Measurements from ENCODE around the gene CYP4Z1.
"Not testable (repeated sequence)": the region's sequence is repeated elsewhere in the genome, so short reads cannot be mapped to it uniquely, and the experiment has no call there.

Gene CYP4Z1

DNA sequence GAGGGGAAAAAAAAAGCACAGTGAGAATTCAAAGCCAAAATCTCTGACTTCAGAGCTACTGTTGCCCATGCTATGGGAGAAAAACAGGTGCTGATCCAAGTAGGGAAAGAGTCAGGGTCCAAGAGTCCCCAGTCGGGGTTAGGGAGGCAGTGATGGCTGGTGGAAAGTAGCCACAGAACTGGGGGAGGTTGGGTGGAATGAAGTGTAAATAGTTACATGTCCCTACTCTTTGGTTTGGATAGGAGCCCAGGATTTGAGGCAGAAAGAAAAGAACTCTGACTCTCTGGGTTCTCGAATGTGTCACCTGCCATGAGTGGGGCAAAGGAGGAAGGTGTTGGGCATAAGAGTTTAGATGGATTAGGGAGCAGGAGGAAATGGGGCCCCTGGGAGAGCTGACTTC lies 61.8 kb downstream of the CYP4Z1 start:
- FAIRE-seq: not testable (repeated sequence)

DNA sequence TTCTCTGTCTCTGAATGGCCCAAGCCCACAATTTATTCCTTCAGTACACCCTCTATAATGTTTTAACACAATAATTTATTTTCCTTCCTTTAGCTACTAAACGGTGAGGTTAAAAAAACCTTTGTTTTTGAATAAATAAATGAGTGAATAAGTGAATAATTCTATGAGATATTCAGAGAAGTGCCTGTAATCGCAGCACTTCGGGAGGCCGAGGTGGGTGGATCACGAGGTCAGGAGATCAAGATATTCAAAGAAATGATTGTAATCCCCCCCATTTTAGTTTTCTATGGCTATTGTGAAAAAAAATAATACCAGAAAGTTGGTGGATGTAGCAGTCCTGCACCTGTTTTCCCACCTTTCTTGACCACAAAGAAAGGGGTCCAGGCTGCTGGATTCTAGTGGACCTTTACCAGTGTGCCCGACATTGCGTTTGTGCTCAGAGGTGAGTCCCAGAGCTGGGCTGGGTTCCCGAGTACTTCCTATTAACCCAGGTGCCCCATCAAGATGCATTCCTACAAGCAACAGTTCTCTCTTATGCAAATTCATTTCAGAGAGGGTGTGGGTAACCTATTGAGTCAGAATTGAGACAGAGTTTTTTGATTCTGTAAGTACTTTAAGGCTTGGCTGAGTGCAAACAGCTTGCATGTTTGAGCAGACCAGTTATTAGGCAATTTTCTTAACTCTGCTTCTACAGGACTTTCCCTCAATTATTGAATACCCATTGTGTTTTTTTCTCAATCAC lies 62.6 kb downstream of the CYP4Z1 start:
- FAIRE-seq: not testable (repeated sequence)

DNA sequence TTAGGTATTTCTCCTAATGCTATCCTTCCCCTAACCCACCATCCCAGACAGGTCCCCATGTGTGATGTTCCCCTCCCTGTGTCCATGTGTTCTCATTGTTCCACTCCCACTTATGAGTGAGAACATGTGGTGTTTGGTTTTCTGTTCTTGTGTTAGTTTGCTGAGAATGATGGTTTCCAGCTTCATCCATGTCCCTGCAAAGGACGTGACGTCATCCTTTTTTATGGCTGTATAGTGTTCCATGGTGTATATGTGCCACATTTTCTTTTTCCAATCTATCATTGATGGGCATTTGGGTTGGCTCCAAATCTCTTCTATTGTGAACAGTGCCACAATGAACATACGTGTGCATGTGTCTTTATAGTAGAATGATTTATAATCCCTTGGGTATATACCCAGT lies 65.6 kb downstream of the CYP4Z1 start:
- not testable (repeated sequence) for FAIRE-seq

DNA sequence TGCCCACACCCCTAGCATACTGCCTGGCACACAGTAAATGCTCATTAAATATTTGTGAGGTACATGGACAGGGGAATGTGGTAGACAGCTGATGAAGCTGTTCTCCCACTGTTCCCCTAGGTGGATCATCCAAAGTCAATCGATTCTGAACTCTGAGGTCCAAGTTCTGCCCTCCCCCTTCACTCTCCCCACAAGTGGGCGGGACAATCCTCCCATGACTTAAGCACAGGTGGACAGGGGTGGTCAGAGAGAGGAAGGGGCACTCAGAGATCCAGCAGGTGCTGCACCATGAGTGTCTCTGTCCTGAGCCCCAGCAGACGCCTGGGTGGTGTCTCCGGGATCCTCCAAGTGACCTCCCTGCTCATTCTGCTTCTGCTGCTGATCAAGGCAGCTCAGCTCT lies 70.2 kb downstream of the CYP4Z1 start, which contains the start of gene CYP4A22:
Gene CYP4A22, plus strand, starts transcription at position 244 of the 400 bp plus-strand sequence. Its CDS starts 45 bp downstream, at position 289.
- FAIRE-seq: no peak

DNA sequence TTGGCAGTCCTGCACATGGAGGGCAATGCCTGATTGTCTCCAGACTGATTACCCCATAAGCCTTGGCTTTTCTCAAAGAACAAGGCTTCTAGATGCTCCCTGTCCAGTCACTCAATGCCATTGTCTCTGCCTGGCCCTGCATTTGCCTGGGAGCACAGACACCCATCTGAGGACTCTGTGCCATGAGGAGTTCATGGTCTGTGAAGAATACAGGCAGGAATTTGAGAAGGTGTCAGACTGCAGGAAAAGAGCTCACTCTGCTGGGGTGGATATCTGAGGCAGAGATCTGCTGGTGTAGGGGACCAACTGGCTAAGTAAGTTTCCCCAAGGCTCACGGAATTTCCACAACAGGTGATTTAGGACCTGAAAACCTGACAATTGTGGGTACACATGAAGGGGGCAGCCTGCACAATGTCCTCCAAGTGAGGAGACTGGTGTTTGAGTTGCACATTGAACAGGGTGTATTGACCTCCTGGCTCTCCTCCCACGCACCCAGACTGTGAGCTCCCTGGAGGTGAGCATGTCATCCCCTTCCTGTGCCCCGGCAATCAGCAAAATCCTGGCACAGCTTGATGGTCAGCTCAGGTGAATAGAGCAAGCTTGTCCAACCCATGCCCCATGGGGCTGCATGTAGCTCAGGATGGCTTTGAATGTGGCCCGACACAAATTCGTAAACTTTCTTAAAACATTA lies 71.0 kb downstream of the CYP4Z1 start:
- no peak for FAIRE-seq

DNA sequence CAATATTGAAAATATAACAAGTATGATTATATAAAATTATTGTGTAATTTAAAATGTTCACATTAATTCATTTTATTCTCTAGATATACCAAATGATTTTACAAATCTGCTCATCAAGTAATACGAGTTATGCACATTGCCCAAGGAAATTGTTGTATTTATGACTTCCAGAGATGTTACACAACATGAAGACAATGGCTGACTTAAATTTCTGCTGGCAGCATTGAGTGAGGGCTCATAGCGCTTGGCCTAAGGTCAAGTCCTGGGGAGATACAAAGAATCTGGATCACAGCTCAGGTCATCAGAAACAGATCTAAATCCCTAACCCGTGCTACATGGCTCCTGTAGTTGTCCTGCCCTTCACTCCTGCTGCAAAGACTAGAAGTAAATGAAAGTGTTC lies 73.3 kb downstream of the CYP4Z1 start:
- not testable (repeated sequence) for FAIRE-seq

DNA sequence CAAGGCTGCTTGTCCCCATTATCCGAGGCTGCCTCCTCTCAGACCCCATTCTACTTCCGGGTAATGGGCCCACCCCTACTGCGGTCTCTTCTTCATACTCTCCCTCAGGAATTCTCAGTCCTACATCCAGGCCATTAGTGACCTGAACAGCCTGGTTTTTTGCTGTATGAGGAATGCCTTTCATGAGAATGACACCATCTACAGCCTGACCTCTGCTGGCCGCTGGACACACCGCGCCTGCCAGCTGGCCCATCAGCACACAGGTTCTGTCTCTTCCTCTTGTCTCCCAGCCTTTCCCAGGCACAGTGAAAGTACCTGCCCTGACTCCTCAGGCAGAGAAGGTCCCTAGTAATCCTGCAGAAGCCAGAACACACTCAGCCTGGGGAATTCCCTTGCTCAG lies 76.6 kb downstream of the CYP4Z1 start:
- FAIRE-seq: not testable (repeated sequence)

DNA sequence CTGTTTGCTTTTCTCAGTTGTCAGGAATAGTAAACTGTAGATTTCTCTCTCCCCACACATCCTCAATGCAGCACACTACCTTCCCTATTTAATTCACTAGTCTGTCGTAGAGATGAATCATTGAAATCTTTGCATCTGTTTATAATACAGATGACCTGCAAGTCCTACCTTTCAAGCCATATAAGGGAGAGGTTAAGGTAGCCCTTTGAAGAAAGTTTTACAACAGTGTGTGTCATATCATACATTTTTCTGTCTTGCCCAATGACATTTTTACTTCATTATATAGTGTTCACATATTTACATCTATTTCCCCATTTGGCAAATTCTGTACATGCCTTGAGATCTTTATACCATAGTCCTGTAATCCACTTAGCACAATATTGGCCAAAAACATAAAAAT lies 79.5 kb downstream of the CYP4Z1 start:
- not testable (repeated sequence) for FAIRE-seq

DNA sequence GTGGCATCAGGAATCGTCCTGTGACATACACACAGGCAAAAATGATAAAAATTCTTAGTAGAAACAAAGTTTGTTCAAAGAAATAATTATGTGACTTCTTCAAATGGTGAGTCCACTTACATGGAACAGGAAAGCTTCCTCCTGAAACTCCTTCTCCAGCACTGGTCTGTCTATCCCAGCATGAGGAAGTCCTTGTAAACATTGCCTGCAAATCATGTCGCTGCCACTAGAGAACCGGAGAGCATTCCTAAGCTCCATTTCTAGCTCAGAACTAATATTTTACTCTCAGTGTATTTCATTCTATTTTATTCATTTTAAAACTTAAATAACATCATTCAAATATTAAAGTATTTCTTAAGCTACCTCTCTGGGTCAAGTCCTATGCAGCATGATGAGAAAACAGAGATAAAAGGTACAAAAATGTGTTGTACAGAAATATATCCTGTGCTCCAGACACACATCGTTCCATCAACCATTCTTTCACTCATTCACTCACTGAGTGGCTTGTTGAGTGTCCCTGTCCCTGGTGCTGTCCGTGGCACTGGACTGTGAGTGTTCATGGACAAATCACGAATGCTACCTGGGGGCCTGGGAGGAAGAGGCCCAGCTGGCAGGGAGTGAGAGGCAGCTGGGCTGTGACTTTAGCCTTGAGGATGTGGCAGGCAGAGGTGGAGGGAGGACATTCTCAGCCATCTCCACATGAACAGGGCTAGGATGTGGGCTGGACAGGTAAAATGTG lies 80.2 kb downstream of the CYP4Z1 start:
- FAIRE-seq: no peak

DNA sequence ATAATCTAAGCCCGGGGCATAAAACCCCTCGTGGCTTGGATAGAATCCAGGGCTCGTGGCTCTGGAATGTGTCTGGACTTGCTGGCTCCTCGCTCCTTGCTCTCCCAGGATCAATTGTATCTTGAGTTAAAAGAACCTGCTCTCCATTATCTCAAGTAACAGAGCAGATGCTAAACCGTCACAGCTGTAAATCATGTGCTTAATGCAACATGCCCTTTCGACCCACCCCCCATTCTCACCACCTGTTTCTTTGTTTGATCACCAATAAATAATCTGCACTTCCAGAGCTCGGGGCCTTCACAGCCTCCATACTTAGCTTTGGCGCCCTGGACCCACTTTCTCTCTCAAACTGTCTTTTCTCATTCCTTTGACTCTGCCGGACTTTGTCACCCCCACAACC lies 82.1 kb downstream of the CYP4Z1 start:
- not testable (repeated sequence) for FAIRE-seq

DNA sequence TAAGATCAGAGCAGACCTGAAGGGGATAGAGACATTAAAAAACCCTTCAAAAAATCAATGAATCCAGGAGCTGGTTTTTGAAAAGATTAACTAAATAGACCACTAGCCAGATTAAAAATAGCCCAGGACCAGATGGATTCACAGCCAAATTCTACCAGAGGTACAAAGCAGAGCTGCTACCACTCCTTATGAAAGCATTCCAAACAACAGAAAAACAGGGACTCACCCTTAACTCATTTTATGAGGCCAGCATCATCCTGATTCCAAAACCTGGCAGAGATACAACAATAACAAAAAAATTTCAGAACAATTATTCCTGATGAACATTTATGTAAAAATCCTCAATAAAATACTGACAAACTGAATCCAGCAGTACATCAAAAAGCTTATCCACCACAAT lies 89.4 kb downstream of the CYP4Z1 start:
- FAIRE-seq: not testable (repeated sequence)

DNA sequence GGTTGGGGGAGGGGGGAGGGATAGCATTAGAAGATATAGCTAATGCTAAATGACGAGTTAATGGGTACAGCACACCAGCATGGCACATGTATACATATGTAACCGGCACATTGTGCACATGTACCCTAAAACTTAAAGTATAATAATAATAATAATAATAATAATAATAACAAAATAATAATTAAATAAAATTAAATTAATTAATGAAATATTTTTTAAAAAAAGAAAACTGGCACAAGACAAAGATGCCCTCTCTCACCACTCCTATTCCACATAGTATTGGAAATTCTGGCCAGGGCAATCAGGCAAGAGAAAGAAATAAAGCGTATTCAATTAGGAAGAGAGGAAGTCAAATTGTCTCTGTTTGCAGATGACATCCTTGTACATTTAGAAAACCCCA lies 90.9 kb downstream of the CYP4Z1 start:
- not testable (repeated sequence) for FAIRE-seq

DNA sequence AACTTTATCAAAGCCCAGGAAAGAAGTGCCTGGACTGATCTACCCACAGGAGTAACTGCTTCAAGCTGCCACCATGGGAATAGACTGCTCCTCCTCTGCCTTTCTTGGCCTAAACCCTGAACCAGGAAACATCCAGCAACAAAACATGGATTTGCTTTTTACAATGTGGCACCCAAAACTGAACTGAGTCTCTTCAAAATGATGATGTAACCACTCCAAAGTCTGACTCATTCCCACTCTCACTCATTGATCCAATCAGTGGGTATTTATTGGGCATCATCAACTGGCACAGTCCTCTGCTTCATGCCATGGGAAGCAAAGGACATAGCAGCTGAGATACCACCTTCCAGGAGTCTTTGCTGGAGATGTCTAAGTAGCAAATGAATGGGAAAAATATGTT lies 93.7 kb downstream of the CYP4Z1 start:
- no peak for FAIRE-seq

DNA sequence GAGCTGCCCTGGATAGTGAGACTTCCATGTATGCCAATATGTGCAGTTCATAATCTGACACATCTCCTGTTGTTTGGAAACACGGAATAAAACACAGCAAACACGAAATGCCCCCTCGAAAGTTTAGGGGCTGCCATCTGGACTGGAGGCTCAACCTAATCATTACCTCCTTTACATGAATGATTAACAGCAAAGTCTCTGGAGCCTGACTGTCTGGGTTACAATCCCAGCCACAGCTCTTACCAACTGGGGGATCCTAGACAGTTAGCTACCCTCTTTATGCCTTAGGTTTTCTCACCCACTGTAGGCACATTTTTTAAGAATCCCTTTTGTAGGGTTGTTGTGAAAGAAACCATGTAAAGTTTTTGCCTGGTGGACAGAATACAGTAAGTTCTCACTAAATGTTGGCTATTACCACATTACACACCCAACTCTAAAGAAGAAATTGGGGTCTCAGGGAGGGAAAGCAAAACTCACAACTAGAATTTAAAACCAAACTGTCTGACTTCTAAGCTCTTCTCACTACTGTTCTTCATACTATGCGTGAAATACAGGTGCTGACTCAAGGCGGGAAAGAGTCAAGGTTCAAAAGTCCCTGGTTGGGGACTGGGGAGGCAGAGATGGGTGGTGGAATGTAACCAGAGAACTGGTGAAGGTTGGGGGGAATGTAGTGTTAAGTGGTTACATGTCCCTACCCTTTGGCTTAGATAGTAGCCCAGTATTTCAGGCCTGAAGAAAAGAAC lies 94.4 kb downstream of the CYP4Z1 start:
- no peak for FAIRE-seq

DNA sequence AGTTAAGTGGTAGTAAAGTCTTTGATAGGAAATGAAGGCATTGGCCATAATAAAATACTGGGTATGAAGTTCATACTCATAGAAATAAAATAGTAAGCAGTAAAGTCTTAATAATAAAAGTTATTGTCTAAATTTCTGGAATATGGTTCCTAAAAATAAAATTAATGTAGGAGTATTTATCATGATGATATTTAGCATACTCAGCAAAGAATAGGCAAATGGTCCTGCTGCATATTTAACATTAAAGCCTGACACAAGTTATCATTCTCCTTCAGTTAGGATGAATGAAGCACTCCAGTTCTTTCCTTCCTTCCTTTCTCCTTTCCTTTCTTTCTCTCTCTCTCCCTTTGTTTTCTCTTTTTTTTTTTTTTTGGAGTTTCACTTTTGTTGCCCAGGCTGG lies 97.5 kb downstream of the CYP4Z1 start:
- no peak for FAIRE-seq
